Gastroesophageal sphincter (tissue), 3 donors: Measurements from ENCODE around the gene COA3.

Experiments
- EP300 ChIP-seq: sonication (generic); formaldehyde crosslinking; IDR thresholded peaks from one replicate; pipeline ENCODE4 v1.6.1; 2017; ENCODE audit warnings: antibody characterized with exemption, mild to moderate bottlenecking
- POLR2A ChIP-seq, 2 donors: fragments of 450-650 bp; IDR thresholded peaks; one replicate each; pipeline ENCODE4 v1.6.1; 2017; ENCODE audit warnings: antibody characterized with exemption in 2 of 2, mild to moderate bottlenecking in 2 of 2, moderate library complexity in 1 of 2
- POLR2AphosphoS5 ChIP-seq: sonication (generic); formaldehyde crosslinking; IDR thresholded peaks from one replicate; pipeline ENCODE4 v1.6.1; 2017; ENCODE audit warnings: antibody characterized with exemption
- TF ChIP-seq, protein P1 (sequence below), 4 experiments: fragments of 200-600 bp in 2 of 4; fragments of 450-650 bp in 2 of 4; sonication (generic) in 1 of 4; IDR thresholded peaks; one replicate each; pipeline ENCODE4 v1.5.1; 2017 to 2019; ENCODE audit warnings: antibody characterized with exemption in 4 of 4, mild to moderate bottlenecking in 2 of 4, moderate library complexity in 2 of 4

- no peak for TF ChIP-seq POLR2A (IDR thresholded peaks at IDR 0.05)
- TF ChIP-seq, protein P1, sequence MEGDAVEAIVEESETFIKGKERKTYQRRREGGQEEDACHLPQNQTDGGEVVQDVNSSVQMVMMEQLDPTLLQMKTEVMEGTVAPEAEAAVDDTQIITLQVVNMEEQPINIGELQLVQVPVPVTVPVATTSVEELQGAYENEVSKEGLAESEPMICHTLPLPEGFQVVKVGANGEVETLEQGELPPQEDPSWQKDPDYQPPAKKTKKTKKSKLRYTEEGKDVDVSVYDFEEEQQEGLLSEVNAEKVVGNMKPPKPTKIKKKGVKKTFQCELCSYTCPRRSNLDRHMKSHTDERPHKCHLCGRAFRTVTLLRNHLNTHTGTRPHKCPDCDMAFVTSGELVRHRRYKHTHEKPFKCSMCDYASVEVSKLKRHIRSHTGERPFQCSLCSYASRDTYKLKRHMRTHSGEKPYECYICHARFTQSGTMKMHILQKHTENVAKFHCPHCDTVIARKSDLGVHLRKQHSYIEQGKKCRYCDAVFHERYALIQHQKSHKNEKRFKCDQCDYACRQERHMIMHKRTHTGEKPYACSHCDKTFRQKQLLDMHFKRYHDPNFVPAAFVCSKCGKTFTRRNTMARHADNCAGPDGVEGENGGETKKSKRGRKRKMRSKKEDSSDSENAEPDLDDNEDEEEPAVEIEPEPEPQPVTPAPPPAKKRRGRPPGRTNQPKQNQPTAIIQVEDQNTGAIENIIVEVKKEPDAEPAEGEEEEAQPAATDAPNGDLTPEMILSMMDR (IDR thresholded peaks at IDR 0.05): no peak
- no peak for TF ChIP-seq EP300
- no peak for TF ChIP-seq POLR2AphosphoS5
Measured at GRCh38 chr17:42791948-42792347, 6.6 kb downstream of the COA3 start.
